GM18508 (cell line): ENCODE measurements around the gene THSD4.

Source experiments
- ATAC-seq: cut with Tn5 transposase; IDR thresholded peaks from one replicate; pipeline ENCODE4 v1.9.1; 2021; ENCODE audit warnings: moderate number of reproducible peaks; ENCODE audit not compliant: insufficient read depth, unreplicated experiment

The THSD4 gene

DNA sequence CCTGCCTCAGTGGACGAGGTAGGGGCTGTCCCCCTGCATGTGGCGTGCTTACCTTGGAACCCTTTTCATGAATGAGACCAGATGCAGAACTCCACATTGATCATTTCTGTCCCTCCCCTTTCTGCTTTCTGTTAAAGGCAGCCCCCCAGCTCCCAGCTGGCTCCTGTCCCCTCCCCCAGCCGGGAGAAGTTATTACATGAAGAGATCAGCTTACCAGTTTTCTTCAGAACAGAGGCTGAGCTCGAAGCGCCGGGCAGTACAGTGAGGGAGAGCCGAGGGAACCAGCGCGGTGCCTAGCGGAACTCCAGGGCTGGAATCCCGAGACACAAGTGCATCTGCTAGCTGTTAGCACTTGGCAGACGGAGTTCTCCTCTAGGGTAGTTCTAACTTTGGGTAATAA lies 431.7 kb downstream of the THSD4 start:
- ATAC-seq = no peak

DNA sequence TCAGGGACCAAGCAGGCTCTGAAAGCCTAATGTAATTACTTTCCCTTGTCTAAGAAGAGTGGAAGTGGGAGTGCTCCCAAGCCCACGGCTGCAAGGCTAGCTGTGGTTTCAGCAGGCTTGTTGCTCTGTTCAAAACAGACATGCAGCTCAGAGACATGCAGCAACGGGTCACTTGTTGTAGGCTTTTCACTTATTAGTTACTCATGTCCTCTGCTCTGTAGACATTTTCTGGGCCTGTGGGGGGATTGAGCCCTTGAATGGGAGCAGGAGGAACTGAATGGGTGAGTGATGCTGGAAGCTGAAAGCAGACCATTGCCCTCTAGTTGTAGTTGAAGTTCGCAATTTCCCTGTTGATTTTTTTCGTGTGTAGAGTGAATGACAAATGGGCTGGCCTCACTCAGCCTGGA lies 433.1 kb downstream of the THSD4 start:
- ATAC-seq = no peak

DNA sequence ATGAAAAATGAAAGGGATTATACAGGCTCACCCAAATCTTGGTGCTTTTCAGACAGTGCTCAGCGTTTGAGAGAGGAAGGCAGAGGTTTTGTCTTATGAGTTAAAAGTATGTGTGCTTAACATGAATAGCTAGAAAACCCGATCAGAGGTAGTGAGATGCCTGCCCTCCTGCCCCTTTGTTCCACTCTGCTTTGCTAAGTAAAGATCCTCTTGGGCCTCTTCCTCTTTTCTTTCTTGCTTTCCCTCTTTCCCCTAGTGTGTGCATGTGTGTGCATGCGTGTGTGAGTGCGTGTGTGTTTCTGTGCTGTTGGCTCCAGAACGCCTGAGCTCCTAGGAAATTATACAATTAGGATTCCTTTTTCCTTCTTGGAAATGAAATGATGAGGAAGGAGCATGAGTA lies 433.8 kb downstream of the THSD4 start:
- ATAC-seq = no peak

DNA sequence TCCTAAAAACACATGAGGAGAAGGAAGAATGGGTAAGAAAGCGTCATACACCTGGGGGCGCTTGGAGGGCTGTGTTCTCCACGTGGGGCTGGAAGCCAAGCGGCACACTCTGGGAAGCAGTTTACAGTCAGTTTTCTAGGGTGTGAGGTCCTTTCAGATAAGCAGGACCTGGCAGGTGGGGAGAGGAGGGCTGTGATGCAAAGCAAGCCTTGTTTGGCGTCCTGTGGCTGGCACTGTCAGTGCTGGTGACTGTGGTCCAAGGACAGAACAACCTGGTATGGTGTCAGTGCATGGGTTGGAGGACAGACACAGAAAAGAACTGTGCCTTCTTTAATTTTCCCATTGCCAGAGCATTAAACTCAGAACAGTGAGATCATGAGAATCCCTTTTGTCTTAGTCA lies 434.4 kb downstream of the THSD4 start:
- ATAC-seq = no peak

DNA sequence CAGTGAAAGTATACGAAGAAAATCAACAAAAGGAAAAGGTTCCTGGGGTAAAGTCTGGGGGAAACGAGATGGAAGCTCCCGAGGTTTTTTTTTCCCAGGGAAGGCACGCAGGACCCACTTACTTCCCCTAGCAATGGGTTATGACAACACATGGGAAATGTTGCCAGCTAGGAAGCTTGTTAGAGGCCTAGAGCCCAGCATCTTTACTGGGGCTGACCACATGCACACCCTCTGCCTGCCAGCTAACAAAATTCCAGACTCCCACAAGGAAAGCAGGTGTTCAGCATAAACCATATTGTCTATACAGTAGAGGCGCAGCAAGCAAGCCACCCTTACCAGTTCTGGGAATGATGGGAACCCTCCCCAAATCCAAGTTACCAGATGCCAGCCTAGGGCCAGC lies 436.3 kb downstream of the THSD4 start:
- no peak for ATAC-seq

DNA sequence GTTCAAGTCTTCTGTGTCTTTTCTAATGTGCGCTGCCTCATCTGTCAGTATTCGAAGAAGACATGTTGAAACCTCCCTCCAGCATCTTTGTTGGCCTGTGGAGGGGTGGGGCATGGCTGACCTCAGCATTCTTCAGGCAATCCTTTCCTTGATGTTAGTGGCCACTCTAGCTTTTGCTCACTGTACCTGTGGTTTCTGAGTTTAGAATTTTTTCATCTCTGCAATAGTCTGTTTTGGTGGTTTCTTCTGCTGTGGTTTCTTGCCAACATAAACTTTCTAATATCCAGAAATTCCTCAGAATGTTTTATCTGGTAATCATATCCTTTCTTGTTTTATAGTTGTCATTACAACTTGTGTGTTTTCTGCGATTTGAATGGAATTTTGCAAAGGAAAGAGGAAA lies 443.8 kb downstream of the THSD4 start:
- no peak for ATAC-seq

DNA sequence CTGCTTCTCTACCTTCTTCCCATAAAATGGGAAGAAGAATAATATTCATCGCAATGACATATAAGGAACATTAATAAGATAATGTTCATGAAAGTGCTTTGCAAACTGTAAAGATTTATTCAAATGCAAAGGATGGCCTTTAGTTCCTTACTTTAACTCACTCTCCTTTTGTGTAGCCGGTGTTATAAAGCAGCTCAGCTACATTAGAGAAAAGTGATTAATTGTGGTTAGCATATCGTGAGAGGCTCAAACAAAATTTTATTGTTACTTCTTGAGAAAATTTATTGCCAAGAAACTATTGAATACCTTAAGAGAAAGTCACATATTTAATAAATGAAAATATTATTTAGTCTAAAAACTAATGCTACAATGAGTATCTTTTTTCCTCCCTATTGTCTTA lies 444.3 kb downstream of the THSD4 start:
- no peak for ATAC-seq

DNA sequence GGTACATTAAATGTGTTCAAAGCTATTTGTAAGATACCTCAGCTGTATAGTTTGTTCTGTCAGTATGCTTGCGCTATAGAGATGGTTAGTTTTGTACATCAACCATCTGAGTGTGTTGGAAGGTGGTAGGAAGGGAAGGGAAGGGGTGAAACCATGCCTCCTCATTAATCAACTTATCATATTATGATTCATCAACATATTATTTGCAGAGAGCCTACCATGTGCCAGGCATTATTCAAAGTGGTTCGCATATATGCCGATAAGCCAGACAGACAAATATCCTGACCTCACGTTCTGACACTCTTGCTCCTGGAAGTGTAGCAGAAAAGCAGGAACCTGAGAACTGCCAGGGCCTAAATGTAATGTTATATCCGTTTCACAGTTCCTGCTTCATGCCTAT lies 447.0 kb downstream of the THSD4 start:
- no peak for ATAC-seq

DNA sequence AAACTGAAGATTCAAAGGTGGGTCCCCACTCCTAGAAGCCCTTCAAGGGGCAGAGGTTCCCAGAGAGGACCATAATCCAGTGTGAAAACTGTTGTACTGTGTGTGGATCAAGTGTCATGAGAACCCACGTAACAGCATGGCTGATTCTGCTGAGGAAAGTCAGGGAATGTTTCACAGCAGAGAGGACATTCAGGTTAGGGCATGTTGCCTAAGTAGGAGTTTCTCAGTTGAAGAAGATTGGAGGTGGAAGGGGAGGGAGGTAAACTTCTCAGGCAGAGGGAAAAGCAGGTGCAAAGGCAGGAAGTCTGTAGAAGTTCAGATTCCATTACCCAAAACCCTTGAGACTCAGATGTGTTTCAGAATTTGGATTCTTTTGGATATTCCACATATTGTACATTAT lies 448.9 kb downstream of the THSD4 start:
- ATAC-seq = no peak

DNA sequence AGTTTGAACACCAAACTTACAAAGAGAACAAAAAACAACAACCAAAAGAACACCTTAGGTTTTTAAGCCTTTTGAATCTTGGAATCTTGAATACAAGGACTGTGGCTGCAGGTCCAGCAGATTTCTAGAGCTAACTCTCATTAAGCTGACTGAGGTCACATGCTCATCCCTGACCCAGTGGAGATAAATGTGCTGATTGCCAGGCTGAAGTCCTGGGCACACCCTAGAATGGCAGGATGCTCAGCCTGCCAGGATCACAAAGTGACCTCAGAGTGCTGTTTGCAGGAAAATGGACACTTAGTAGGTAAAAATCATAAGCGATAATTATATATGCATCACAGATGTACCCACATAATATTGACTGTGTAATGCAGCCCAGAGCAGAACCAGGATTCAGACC lies 449.7 kb downstream of the THSD4 start:
- ATAC-seq = no peak

DNA sequence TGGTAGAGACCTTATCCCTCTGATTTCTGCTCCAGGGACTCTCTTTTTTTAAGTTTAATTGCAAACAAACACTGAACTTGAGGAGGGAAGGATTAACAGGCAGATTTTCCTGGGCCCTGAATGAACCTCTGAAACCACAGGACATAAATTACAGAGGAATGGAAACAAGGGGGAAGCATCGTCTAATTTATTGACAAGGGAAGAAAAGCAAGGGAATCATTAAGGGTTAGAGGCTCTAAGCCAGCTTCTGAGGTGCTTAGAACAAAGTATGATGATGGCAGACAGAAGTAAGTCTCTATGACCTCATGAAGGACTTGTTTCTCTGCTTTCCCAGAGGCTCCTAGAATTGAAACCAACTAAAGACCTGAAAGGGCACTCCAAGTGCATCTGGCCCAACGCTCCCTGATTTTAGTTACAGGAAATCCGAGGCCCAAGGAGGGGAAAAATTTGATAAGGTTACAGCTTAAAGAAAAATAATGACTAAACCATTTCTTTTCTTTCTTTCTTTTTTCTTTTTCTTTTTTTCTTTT lies 450.4 kb downstream of the THSD4 start:
- no peak for ATAC-seq

DNA sequence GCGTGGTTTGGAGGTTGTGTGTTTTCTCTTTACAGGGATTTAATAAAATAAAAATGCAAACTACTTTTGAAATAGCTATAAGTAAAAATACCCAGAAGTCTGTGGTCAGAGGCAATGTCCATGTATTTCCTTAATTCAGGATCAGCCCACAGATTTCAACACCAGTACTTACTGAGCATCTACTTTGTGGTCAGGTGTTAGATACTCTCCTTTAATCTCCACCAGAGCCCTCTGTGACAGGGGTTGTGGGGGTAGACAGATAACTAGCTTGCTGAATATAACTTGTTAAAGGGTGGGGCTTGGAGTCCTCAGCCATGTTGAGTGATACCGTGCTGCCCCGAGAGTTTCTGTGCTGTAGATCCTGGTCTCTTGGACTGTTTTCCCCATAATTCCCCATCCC lies 451.0 kb downstream of the THSD4 start:
- no peak for ATAC-seq

DNA sequence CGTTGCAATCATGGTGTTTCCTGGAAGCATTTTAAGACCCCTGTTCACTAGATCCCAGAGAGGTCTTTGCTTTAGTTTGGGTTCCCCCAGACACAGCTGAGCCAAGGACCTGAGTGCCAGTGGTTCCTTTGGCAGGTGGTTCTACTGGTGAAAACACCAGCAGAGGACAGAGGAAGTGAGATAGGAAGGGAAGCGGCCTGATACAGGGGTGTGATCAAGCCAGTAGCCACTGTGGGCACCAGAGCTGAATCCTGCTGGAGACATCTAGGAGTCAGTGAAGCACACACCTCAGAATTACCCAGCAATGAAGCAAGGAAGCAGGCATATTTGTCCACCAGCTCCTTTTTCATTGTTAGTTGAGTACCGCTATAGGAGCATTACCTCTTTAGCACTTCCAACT lies 451.9 kb downstream of the THSD4 start:
- no peak for ATAC-seq

DNA sequence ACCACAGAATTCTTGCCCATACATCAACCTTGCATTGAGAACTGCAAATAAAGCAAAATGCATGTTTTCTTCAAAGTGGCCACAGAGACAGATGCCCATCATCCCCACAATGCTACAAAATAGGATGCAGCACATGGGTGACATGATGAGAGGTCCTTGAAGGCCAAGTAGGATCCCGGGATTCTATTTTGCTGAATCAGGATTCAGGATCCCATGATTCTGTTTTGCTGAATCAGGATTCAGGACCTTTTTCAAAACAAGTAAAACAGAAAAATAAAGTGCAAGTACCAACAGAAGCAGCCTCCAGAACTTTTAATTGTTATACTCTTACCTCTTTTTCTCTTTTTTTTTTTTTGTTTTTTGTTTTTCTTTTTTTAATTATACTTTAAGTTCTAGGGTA lies 453.0 kb downstream of the THSD4 start:
- no peak for ATAC-seq

DNA sequence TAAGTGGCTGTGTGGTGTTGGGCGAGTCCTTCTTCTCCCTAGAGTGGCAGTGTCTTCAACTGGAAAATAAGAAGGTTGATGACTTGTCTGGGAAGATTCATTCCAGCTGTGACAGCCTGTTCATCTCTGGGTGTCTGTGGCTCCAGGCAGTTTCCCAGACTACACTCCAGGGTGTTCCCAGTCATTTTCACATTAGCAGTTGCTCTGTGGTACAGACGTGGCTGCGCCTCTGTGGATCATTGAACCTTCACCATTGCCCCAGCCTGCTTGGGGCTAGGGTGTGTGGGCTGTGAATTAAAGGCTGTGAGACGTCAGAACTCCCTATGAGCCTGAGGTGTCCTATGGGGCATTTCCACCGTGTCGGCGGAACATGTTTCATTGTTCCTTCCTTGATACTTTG lies 455.5 kb downstream of the THSD4 start:
- no peak for ATAC-seq

DNA sequence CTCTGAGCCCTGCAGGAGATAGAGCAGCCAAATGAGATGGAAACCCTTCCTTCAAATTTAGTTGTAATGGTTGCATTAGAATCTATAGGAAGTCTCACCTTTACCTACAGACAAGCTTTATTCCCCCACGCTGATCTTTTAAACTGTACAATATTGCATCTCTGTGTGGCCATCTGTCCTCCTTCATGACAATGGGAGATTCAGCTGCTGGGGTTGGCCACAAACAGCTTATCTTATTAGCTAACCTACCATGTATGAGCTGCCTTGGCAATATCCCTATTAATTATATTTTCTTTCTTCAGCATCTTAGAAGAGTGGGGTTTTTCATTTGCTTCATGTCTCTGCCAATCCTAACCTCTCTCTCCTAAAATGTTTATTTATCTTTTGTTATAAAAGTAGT lies 456.4 kb downstream of the THSD4 start:
- no peak for ATAC-seq

DNA sequence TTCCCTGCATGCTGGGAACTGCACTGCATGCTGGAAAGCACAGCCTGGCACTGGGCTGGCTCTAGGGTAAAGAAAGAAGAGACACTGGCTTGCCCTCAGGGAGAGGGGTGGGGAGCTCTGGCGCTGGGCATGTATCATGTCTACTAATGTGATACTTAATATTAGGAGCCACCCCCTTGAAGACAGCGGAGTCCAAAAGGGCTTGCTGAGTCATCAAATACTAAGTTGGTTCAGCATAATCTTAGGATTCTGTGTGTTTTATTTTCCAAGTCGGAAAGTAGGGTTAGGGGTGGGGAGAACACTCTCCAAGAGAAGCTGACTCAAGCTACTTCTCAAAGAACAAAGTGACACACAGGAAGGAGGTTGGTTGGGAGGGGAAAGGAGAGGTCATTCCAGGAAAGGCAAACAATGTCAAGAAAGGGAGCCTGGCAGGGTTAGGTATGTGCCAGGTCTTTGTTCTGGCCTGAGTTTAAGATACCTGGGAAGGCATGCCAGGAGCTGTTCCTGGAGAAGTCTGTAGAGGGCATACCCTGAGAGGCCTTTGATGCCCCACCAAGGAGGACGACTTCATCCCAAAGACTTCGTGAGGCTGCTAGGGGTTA lies 457.3 kb downstream of the THSD4 start:
- ATAC-seq = no peak

DNA sequence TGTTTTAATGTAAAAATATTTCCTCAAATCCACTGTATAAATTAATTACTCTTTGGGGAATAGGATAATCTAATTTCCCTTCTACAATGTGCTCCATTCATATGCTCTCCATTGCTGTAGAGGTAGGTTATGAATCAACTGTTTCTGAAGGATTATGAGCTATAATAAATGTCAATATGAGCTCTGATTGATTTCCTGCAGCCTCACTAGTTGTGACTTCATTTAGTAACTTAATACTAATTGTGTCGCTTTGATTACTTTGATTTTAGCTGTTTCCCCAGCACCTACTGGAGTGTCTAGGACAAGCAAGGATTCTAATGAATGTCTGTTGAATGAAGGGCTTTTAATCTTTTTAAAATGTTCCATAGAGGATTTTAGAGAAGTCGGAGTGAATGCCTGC lies 458.3 kb downstream of the THSD4 start:
- no peak for ATAC-seq

DNA sequence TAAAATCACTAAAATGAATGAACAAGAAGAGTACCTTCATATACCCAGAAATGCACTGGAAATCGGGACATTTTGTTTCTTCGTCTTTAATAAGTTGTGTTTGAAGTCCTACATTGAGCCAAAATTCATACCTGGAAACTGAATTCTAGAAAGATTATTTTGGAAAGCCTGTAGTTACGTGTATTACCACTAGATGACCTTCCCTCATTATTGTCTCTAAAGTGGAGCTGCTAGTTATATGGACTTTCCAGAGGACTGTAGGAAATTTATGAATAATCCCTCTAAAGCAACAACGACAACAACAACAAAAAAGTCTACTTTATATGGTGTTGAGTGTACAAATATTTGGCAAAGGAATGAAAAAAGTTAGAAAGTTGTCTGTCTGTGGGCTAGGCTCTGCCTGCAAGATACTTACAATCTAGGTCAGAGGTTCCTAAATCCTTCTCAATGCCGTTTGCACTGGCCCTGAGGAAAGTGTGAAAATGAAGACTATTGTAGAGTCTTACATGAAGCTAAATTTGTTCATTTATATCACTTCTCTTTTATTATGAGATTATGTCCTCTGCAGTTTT lies 460.3 kb downstream of the THSD4 start:
- no peak for ATAC-seq

DNA sequence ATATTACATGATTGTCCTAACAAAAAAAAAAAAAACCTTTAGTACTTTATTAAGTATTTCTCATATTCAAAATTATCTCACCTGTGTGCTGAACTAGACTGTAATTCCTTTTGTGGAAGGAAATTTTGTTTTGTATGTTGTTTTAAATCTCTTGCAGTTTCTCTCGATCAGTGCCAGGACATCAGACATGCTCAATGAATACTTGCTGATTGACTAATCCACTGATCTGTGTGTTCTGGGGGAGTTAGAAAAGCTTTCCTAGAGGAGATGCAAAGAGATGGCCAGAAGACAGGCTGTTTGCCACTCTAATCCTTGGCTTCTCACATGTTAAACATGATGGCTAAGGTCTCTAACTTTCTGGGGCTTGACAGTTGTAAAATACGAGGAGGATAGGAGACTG lies 461.8 kb downstream of the THSD4 start:
- ATAC-seq = no peak

DNA sequence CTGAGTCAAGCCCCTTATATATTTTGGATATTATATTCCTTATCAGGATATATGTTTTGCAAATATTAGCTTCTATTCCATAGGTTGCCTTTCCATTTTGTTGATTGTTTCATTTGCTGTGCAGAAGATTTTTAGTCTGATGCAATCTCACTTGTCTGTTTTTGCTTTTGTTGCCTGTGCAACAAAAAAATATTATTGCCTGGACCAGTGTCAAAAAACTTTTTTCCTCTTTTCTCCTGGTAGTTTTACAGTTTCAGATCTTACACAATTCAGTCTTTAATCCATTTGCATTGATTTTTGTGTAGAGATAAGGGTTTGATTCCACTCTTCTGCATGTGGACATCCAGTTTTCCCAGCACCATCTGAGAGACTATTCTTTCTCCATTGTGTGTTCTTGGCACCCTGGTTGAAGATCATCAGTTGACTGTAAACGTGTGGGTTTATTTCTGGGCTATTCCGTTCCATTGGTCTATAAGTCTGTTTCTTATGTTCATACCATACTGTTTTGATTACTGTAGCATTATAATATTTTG lies 466.2 kb downstream of the THSD4 start:
- ATAC-seq = no peak

DNA sequence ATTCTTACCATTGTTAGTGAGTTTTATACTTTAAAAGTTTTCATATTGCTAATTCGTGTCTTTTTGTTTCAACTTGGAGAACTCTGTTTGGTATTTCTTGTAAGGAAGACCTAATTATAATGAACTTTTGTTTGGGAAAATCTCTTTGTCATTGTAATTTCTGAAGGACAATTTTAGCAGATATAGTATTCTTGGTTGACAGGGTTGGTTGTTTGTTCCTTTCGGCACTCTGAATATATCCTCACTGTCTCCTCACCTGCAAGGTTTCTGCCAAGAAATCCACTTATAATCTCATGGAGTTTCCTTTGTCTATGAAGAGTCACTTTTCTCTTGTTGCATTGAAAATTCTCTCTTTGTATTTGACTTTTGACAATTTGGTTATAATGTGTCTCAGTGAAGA lies 469.9 kb downstream of the THSD4 start:
- no peak for ATAC-seq
